Mesenchymal stem cell (in vitro differentiated cells and primary cell): ENCODE results near the gene CDIP1.
A peak's percentile ranks its signal among the peaks of the same experiment; 100 is the strongest.

ENCODE experiments used
- DNase-seq: peaks from one replicate; pipeline ENCODE4 v3.0.0-alpha.2; 2013
- H2AFZ ChIP-seq: one replicate; pipeline ENCODE4 v1.6.1; 2013; ENCODE audit warnings: low read depth, mild to moderate bottlenecking, control low read depth, inconsistent platforms, low read length, moderate library complexity
- H2AK5ac ChIP-seq: 2 replicates; pipeline ENCODE4 v1.6.1; 2013; ENCODE audit warnings: low read length, moderate library complexity, mild to moderate bottlenecking, inconsistent platforms; ENCODE audit not compliant: severe bottlenecking
- H2BK120ac ChIP-seq: one replicate; pipeline ENCODE4 v1.6.1; 2013; ENCODE audit warnings: low read depth, mild to moderate bottlenecking, inconsistent platforms, low read length, moderate library complexity
- H2BK12ac ChIP-seq, 2 experiments: one replicate each; pipeline ENCODE4 v1.6.1; 2013; ENCODE audit warnings: inconsistent platforms in 2 of 2, low read length in 2 of 2, mild to moderate bottlenecking in 2 of 2, moderate library complexity in 2 of 2, control low read depth in 1 of 2
- H2BK15ac ChIP-seq: one replicate; pipeline ENCODE4 v1.6.1; 2013; ENCODE audit warnings: mild to moderate bottlenecking, low read depth, inconsistent platforms; ENCODE audit not compliant: poor library complexity, severe bottlenecking
- H2BK5ac ChIP-seq: 2 replicates; pipeline ENCODE4 v1.6.1; 2013; ENCODE audit warnings: low read depth, mild to moderate bottlenecking, low read length, control low read depth, inconsistent platforms; ENCODE audit not compliant: poor library complexity, severe bottlenecking
- H3K14ac ChIP-seq, 2 experiments: one replicate each; pipeline ENCODE4 v1.6.1; 2013; ENCODE audit warnings: inconsistent platforms in 2 of 2, low read length in 2 of 2, control low read depth in 1 of 2, mild to moderate bottlenecking in 1 of 2, moderate library complexity in 1 of 2
- H3K18ac ChIP-seq, 2 experiments: one replicate each; pipeline ENCODE4 v1.6.1; 2013; ENCODE audit warnings: inconsistent platforms in 2 of 2, low read length in 2 of 2, control low read depth in 1 of 2, low read depth in 1 of 2, mild to moderate bottlenecking in 1 of 2
- H3K23ac ChIP-seq, 2 experiments: one replicate each; pipeline ENCODE4 v1.6.1; 2013; ENCODE audit warnings: inconsistent platforms in 2 of 2, low read length in 2 of 2, mild to moderate bottlenecking in 2 of 2, moderate library complexity in 2 of 2, control low read depth in 1 of 2
- H3K27ac ChIP-seq: 2 replicates; pipeline ENCODE4 v1.5.1; 2013; ENCODE audit warnings: mild to moderate bottlenecking, moderate library complexity, low read length, control low read depth, inconsistent platforms; ENCODE audit not compliant: poor library complexity, severe bottlenecking
- H3K27me3 ChIP-seq, 2 experiments: 2 replicates each; pipeline versions ENCODE4 v1.6.1 to v1.7.0; 2013; ENCODE audit warnings: low read length in 2 of 2, mild to moderate bottlenecking in 2 of 2, moderate library complexity in 2 of 2, control low read depth in 1 of 2, inconsistent platforms in 1 of 2; ENCODE audit not compliant: control insufficient read depth in 1 of 2, insufficient read depth in 1 of 2
- H3K36me3 ChIP-seq, 2 experiments: 2 replicates each; pipeline versions ENCODE4 v1.6.1 to v1.7.0; 2013; ENCODE audit warnings: low read length in 2 of 2, control low read depth in 1 of 2, inconsistent platforms in 1 of 2, low read depth in 1 of 2, mild to moderate bottlenecking in 1 of 2; ENCODE audit not compliant: insufficient read depth in 2 of 2, control insufficient read depth in 1 of 2
- H3K4ac ChIP-seq, 2 experiments: one replicate each; pipeline ENCODE4 v1.6.1; 2013; ENCODE audit warnings: inconsistent platforms in 2 of 2, low read length in 2 of 2, mild to moderate bottlenecking in 2 of 2, moderate library complexity in 2 of 2, control low read depth in 1 of 2, low read depth in 1 of 2
- H3K4me1 ChIP-seq: 2 replicates; pipeline ENCODE4 v1.6.1; 2013; ENCODE audit warnings: low read depth, low read length, control low read depth; ENCODE audit not compliant: control insufficient read depth, insufficient read depth
- H3K4me2 ChIP-seq: 2 replicates; pipeline ENCODE4 v1.6.1; 2013; ENCODE audit warnings: low read length, mild to moderate bottlenecking, inconsistent platforms; ENCODE audit not compliant: poor library complexity, severe bottlenecking
- H3K4me3 ChIP-seq, 2 experiments: 2 replicates each; pipeline versions ENCODE4 v1.5.1 to v1.7.0; 2013; ENCODE audit warnings: low read length in 2 of 2, mild to moderate bottlenecking in 2 of 2, control low read depth in 1 of 2, low read depth in 1 of 2; ENCODE audit not compliant: insufficient read depth in 1 of 2
- H3K79me1 ChIP-seq: replicated peaks from 2 replicates; pipeline ENCODE4 v1.6.1; 2013; ENCODE audit warnings: mild to moderate bottlenecking, control low read depth, low read length, inconsistent platforms; ENCODE audit not compliant: poor library complexity, severe bottlenecking
- H3K9ac ChIP-seq: 2 replicates; pipeline ENCODE4 v1.7.0; 2013; ENCODE audit warnings: mild to moderate bottlenecking, low read length, moderate library complexity
- H3K9me3 ChIP-seq: 2 replicates; pipeline ENCODE4 v1.7.0; 2013; ENCODE audit warnings: mild to moderate bottlenecking, low read length; ENCODE audit not compliant: control insufficient read depth
- H4K8ac ChIP-seq: one replicate; pipeline ENCODE4 v1.6.1; 2013; ENCODE audit warnings: inconsistent platforms, mild to moderate bottlenecking, low read length, moderate library complexity
- H4K91ac ChIP-seq: one replicate; pipeline ENCODE4 v1.6.1; 2013; ENCODE audit warnings: mild to moderate bottlenecking, low read length, inconsistent platforms
- WGBS: methylation state at CpG from one replicate; pipeline ENCODE4 v1.1.7; 2013; ENCODE audit warnings: mixed read lengths; 5-methylcytosine and 5-hydroxymethylcytosine counted together

Gene CDIP1

DNA sequence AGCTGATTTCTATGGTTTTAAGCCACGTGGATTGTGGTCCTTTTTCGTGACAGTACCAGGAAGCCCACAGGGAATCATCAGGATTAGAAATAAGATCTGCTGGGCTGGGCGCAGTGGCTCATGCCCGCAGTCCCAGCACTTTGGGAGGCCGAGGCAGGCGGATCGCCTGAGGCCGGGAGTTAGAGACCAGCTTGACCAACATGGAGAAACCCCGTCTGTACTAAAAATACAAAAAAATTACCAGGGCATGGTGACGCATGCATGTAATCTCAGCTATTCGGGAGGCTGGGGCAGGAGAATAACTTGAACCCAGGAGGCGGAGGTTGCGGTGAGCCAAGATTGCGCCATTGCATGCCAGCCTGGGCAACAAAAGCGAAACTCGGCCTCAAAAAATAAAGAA is 70.7 kb downstream of the CDIP1 start:
- no peak overlapping the region for H3K23ac ChIP-seq
- peaks cover 49 to 51% of the 10 kb centered on the region in 2 experiments for H3K36me3 ChIP-seq
- DNase-seq: no peak
- WGBS: 97% methylated on average over 16 of the region's 16 CpGs
- no peak overlapping the region for H4K8ac ChIP-seq
- H2BK5ac ChIP-seq: no peak overlapping the region
- H2AK5ac ChIP-seq: no peak overlapping the region
- no peak overlapping the region for H4K91ac ChIP-seq
- H3K79me1 ChIP-seq: peaks cover 14% of the 10 kb centered on the region
- no peaks in the 10 kb centered on the region for H3K9me3 ChIP-seq
- no peak overlapping the region for H3K4me2 ChIP-seq
- no peak overlapping the region for H3K27ac ChIP-seq
- no peak overlapping the region for H3K4me3 ChIP-seq
- H3K27me3 ChIP-seq: no peaks in the 10 kb centered on the region
- no peak overlapping the region for H2BK120ac ChIP-seq
- no peak overlapping the region for H3K14ac ChIP-seq
- no peak overlapping the region for H3K18ac ChIP-seq
- H3K4me1 ChIP-seq: peaks cover 9% of the 10 kb centered on the region
- no peak overlapping the region for H3K4ac ChIP-seq
- H2BK12ac ChIP-seq: no peak overlapping the region
- no peak overlapping the region for H3K9ac ChIP-seq
- no peak overlapping the region for H2AFZ ChIP-seq
- H2BK15ac ChIP-seq: no peak overlapping the region

DNA sequence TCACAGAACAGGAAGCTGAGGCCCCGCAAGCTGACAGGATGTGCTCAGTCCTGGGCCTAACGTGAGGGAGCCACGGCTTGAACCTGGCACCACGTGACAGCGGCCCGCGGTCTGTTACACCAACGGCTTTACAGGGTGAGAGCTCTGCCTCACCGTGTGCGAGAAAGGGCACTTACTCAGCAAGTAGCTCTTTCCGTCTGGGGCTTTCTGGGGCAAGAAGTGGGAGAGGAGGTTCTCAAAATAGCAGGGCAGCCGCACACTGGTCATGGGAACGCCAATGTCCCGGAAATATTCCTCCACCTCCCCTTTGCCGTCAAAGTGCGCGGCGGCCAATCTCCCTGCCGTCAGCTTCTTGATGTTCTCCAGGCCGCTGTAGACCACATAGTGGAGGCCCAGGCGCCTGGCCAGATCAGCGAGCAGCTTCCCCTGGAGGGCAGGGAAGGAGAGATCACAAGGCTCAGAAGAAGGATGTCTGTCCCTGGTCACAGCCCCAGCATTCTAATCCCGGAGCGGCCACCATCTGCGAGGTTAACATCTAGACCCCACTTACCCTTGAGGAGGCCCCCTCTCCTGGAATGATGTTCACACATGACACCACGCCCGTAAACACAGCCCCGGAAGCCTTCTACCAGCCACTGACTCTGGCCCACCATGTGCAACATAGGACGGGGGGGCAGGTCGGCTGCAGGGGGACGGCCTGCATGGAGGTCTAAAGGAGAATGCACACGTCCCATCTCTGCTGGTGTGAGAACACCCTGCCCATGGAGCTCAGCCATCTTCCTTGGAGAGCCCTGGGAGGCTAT is 72.4 kb downstream of the CDIP1 start:
- Histone ChIP-seq H3K4ac (no peak overlapping the region), H3K36me3 (peaks cover 55 to 67% of the 10 kb centered on the region in 2 experiments), H3K18ac (no peak overlapping the region), H4K91ac (no peak overlapping the region), H3K23ac (no peak overlapping the region), H3K4me3 (no peak overlapping the region), H2AFZ (no peak overlapping the region), H3K14ac (no peak overlapping the region), H2BK5ac (no peak overlapping the region), H4K8ac (no peak overlapping the region), H3K4me1 (peaks cover 11% of the 10 kb centered on the region), H3K9ac (no peak overlapping the region), H3K9me3 (no peaks in the 10 kb centered on the region), H3K79me1 (peaks cover 10% of the 10 kb centered on the region), H2BK15ac (no peak overlapping the region), H2BK120ac (no peak overlapping the region), H3K27ac (no peak overlapping the region), H2BK12ac (no peak overlapping the region), H3K27me3 (no peaks in the 10 kb centered on the region), H3K4me2 (no peak overlapping the region), H2AK5ac (no peak overlapping the region)
- 97% methylated on average over 32 of the region's 32 CpGs for WGBS
- DNase-seq: no peak

DNA sequence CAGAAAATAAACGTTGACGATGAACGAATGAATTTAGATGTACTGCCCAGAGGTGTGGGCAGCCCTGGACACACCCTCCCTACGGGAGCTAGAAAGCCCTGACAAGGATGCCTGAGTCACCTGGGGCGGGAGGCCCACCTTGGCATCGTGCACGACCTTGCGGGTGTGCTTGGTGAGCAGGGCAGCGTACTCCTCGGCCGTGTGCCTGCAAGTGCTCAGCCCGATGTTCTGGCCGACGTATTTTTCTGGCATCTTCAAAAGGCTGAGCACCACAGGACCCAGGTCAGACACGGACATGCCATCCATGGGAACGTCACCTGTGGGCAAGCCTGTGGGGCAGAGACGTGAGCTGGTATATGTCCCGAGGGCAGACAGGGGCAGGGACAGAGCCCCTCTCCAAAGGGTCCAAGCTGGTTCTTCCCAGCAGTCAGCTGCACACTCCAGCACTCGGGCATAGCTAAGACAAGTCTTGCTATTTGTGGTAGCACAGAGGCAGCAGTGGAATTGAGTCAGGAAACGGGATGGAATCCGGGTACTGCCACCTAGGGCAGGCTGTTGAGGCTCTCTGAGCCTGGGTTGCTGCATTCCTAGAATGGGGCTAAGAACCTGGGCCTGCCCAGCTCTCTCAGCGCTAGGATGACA is 74.9 kb downstream of the CDIP1 start:
- no peak overlapping the region for H4K91ac ChIP-seq
- peaks cover 15% of the 10 kb centered on the region for H3K4me1 ChIP-seq
- H2AK5ac ChIP-seq: peak overlapping the region; percentile 11
- H3K9ac ChIP-seq: peak overlapping the region; percentile 22
- H2BK120ac ChIP-seq: no peak overlapping the region
- no peak overlapping the region for H2BK15ac ChIP-seq
- H3K36me3 ChIP-seq: peaks cover 53 to 74% of the 10 kb centered on the region in 2 experiments
- peak overlapping the region in 1 of 2 experiments; percentile 42 for H3K18ac ChIP-seq
- no peak overlapping the region for H3K4ac ChIP-seq
- H3K4me3 ChIP-seq: no peak overlapping the region
- no peaks in the 10 kb centered on the region for H3K9me3 ChIP-seq
- H2BK12ac ChIP-seq: no peak overlapping the region
- no peak overlapping the region for H2BK5ac ChIP-seq
- no peak for DNase-seq
- no peaks in the 10 kb centered on the region for H3K27me3 ChIP-seq
- H2AFZ ChIP-seq: no peak overlapping the region
- H3K27ac ChIP-seq: peak overlapping the region; percentile 38
- H4K8ac ChIP-seq: no peak overlapping the region
- peaks cover 12% of the 10 kb centered on the region for H3K79me1 ChIP-seq
- H3K14ac ChIP-seq: no peak overlapping the region
- no peak overlapping the region for H3K4me2 ChIP-seq
- peak overlapping the region in 1 of 2 experiments; percentile 6 for H3K23ac ChIP-seq
- 92% methylated on average over 22 of the region's 22 CpGs for WGBS

DNA sequence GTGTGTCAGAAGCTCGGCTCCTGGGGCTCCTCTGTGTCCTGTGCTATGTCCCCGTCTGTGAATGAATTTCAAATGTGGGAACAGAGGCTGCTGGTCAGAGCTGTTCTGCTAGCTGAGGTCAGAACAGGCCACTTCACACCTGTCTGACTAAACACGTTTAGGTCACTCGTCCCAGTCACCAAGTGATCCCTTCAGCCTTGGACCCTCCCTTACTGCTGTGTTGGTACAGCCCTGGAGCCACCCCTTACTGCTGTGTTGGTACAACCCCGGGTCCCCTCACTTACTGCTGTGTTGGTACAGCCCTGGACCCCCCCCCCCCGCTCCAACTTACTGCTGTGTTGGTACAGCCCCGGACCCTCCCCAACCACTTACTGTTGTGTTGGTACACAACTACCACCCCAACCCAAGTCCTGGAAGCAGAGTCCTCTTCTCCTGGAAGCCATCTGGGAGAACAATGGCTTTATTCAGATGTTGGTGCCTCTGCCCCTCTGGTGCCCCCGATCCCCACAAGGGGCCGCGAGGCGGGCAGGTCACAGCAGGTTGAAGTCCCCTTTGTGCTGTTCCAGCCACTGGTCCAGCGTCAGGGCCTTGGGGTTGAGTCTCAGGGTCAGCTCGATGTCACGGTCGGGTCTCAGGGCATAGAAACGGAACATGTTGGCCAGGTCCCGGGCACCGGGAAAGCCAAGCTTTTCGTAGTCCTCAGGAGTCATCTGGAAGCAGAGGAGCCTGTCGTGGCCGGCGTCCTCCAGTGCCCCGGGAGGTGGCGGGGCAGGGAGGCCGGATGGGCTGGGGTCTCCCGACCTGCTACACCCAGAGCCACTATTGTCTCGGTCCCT is 77.1 kb downstream of the CDIP1 start:
- no peak overlapping the region for H2BK5ac ChIP-seq
- peaks cover 20% of the 10 kb centered on the region for H3K79me1 ChIP-seq
- no peaks in the 10 kb centered on the region for H3K27me3 ChIP-seq
- no peak overlapping the region for H2BK15ac ChIP-seq
- H4K91ac ChIP-seq: no peak overlapping the region
- H2BK12ac ChIP-seq: no peak overlapping the region
- H2AFZ ChIP-seq: no peak overlapping the region
- no peak overlapping the region for H3K4me2 ChIP-seq
- no peak overlapping the region for H3K27ac ChIP-seq
- no peak overlapping the region for H2BK120ac ChIP-seq
- no peak overlapping the region for H3K23ac ChIP-seq
- H4K8ac ChIP-seq: no peak overlapping the region
- no peak overlapping the region for H3K4me3 ChIP-seq
- H3K4ac ChIP-seq: no peak overlapping the region
- DNase-seq: no peak
- no peak overlapping the region for H3K9ac ChIP-seq
- no peak overlapping the region for H2AK5ac ChIP-seq
- peaks cover 53 to 70% of the 10 kb centered on the region in 2 experiments for H3K36me3 ChIP-seq
- no peaks in the 10 kb centered on the region for H3K9me3 ChIP-seq
- H3K4me1 ChIP-seq: peaks cover 15% of the 10 kb centered on the region
- no peak overlapping the region for H3K18ac ChIP-seq
- no peak overlapping the region for H3K14ac ChIP-seq
- 95% methylated on average over 26 of the region's 27 CpGs for WGBS
